Spleen (tissue), 7 donors: Measurements from ENCODE around the gene COX7A2L.

Experiments used
- POLR2A ChIP-seq, 3 donors: fragments of 450-650 bp; IDR thresholded peaks; one replicate each; pipeline ENCODE4 v1.5.1; 2017; ENCODE audit warnings: antibody characterized with exemption in 3 of 3, mild to moderate bottlenecking in 1 of 3
- TF ChIP-seq, protein P1 (sequence below), 11 experiments: fragments of 200-600 bp in 7 of 11; fragments of 450-650 bp in 4 of 11; sonication (generic) in 4 of 11; IDR thresholded peaks in 8 of 11; conservative IDR thresholded peaks in 3 of 11; 1 replicate in 7 of 11; 2 replicates in 4 of 11; pipeline versions ENCODE4 v1.4.0 to v1.8.0; 2016 to 2021; ENCODE audit warnings: antibody characterized with exemption in 11 of 11, inconsistent platforms in 4 of 11, mild to moderate bottlenecking in 1 of 11
- donor health status: DM: no; HTN: no; CAD: no; lungs with moderate emphysema.
- donor health status: DM: no; HTN: no; CAD: no.
- donor health status: DM: no; HTN: no; CAD: no.

GRCh38 chr2:42340045-42340937 lies 20.7 kb downstream of the COX7A2L start:
- TF ChIP-seq POLR2A (IDR thresholded peaks at IDR 0.05): no peak
- TF ChIP-seq, protein P1, sequence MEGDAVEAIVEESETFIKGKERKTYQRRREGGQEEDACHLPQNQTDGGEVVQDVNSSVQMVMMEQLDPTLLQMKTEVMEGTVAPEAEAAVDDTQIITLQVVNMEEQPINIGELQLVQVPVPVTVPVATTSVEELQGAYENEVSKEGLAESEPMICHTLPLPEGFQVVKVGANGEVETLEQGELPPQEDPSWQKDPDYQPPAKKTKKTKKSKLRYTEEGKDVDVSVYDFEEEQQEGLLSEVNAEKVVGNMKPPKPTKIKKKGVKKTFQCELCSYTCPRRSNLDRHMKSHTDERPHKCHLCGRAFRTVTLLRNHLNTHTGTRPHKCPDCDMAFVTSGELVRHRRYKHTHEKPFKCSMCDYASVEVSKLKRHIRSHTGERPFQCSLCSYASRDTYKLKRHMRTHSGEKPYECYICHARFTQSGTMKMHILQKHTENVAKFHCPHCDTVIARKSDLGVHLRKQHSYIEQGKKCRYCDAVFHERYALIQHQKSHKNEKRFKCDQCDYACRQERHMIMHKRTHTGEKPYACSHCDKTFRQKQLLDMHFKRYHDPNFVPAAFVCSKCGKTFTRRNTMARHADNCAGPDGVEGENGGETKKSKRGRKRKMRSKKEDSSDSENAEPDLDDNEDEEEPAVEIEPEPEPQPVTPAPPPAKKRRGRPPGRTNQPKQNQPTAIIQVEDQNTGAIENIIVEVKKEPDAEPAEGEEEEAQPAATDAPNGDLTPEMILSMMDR (IDR thresholded peaks at IDR 0.05 in 8 of 11, conservative IDR thresholded peaks at IDR 0.05 in 3 of 11): no peak
